NCI-H82 treated with DMSO at 0.1 percent for 48 hours (cell line): ENCODE data around the gene PDZRN4.
"Not testable (repeated sequence)": the region's sequence is repeated elsewhere in the genome, so short reads cannot be mapped to it uniquely, and the experiment has no call there.

ENCODE experiments used
- DNase-seq: peaks from one replicate; lab custom pipeline; 2025; ENCODE audit not compliant: unreplicated experiment; lab: John Stamatoyannopoulos, UW

PDZRN4 gene

GRCh38 chr12:41188058-41188840, at the start of gene PDZRN4:
TSS of gene PDZRN4 (plus strand) at chr12:41188320.
- no peak for DNase-seq

DNA sequence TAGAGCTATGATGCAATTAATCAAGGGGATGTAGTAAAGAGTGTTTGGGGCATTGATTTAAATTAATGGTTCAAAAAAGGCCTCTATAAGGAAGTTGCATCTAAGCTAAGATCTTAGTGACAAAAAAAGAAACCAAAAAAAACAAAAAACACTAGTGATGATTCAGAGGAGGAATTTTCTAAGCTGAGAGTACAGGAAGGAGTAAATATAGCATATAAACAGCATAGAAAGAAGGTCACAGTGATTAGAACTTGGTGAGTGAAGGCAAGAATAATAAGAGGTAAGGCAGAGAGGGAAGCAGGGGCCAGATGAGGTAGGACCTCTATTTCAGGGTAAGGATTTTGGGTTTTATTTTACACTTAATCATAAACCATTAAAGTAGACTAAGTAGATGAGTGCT, 48.0 kb upstream of the PDZRN4 start:
- DNase-seq = no peak

- no peak for DNase-seq
Measured at GRCh38 chr12:41141104-41141503, 47.0 kb upstream of the PDZRN4 start.

DNA sequence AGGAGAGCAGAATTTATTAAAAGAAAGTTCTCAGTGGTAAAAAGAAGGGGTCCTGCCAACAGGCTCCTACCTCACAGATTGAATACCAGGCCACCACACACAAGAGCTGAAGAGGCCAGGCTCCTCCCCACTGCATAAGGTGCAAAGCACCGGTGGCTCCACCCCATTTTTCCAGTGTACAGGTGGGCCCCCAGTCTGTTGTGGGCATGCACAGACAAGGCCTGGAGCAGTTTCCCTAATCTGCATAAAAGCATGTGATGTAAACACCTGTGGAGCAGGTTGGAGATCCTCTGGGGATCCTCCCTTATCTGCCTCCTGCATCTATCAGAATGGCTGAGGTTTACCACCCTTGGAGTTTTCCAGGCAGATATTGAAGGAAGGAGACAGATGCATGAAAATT, 45.7 kb upstream of the PDZRN4 start:
- no peak for DNase-seq

DNA sequence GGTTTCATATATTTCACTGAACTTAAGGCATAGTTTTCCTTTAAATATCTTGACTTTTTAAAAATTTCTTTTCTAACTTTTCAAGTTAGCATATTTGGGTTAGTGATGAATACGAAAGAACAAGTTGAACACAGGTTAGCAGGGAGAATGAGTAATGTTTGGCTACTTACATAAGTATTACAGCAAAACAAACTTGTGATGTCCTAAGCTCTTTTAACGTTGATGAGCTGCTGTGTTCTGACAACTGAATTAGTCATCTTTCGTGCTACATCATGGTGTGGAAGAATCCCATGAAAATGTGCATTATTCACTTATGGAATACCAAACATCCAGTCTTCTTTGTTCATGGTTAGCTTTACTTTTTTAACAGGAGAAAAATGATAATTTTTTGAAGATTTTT, 36.3 kb upstream of the PDZRN4 start:
- no peak for DNase-seq

DNA sequence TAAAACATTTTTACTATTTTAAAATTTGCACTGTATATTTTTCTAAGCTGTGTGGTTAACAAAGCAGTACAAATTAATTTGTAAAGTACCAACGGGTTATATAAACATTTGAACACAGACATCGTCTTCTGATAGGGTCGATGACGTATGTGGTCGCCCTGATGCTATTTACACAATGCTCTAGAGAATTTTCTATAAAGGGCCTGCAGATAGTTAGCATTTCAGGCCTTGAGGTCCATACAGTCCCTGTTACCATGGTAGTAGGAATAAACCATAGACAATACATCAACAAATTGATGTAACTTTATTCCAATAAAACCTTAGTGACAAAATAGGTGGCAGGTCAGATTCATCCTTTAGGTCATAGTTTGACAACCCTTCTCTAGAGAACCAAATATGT, 25.7 kb upstream of the PDZRN4 start:
- DNase-seq = no peak

DNA sequence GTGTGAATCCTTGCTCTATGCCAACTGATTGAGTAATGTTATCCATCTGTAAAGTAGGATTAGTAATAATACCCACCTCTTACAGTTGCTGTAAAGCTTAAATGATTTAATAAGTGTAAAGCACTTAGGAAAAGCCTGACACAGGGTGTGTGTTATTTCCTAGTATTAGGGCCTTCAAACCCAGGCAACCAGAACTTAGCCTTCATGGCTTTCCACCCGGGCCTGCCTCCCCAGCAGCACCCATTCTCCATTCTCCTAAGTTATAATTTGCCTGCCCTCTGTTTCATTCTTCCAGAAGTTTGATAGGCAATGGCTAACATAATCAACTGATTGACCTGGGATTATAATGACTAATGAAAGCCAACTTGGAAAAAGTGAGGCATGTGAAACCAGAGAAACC, 20.4 kb upstream of the PDZRN4 start:
- DNase-seq = no peak

GRCh38 chr12:41174602-41175001, 13.5 kb upstream of the PDZRN4 start:
- no peak for DNase-seq

- not testable (repeated sequence) for DNase-seq
Measured at GRCh38 chr12:41179507-41179906, 8.6 kb upstream of the PDZRN4 start.

GRCh38 chr12:41184864-41185263, 3.3 kb upstream of the PDZRN4 start:
- no peak for DNase-seq

DNA sequence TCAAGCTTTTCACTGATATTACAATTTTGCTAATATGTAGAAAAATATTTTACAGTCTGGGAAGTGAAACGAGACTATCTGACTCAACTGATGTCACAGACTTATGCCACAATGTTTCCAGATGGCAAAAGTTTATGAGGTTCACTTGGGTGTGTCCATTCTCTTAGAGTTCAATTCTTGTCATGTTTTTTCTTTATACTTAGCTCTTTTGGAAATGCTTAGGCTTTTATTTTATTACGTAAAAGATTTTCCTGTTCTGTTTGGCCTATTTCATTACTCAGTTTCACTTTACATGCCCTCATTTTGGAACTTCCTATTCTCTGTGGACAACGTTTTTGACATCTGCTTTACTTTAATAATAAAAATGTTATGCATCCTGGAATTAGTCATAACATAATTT, 2.1 kb upstream of the PDZRN4 start:
- no peak for DNase-seq

DNA sequence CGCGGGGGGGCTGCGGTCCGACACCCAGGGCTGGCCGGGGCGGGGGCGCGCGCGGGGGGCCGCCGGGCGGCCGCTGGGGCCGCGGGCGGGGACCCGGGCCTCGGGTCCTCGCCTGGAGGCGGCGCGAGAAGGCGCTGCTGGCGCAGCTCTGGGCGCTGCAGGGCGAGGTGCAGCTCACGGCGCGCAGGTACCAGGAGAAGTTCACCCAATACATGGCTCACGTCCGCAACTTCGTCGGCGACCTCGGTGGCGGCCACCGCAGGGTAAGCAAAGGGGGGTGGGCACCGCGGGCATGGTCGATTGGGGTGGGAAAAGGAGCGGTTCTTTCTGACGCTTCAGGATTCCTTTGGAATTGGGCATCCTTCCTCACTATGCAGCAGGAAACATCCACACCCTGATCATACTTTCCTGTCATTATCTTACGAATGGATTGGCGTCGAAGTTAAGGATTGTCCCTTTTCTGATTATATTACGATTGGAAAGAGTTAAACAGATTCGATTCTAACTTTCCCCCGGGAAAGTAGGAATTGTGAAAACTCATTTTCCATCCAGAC, 798 bp downstream of the PDZRN4 start:
- no peak for DNase-seq

- DNase-seq = no peak
Measured at GRCh38 chr12:41189395-41190251, 1.5 kb downstream of the PDZRN4 start.

- DNase-seq = peak; percentile 23
Measured at GRCh38 chr12:41190338-41190737, 2.2 kb downstream of the PDZRN4 start.

DNA sequence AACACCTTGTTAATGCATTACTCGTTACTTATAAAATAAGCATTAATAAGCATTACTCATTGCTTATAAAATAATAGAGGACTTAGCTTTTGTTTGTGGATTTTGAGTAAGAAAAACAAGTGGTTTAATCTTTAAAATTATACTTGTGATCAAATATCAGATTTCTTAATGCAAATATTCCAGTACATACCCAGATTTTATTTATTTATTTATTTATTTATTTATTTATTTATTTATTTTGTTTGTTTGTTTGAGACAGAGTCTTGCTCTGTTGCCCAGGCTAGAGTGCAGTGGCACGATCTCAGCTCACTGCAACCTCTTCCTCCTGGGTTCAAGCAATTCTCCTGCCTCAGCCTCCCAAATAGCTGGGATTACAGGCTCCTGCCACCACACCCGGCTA, 3.4 kb downstream of the PDZRN4 start:
- DNase-seq = not testable (repeated sequence)

- DNase-seq = no peak
Measured at GRCh38 chr12:41193311-41193710, 5.2 kb downstream of the PDZRN4 start.

DNA sequence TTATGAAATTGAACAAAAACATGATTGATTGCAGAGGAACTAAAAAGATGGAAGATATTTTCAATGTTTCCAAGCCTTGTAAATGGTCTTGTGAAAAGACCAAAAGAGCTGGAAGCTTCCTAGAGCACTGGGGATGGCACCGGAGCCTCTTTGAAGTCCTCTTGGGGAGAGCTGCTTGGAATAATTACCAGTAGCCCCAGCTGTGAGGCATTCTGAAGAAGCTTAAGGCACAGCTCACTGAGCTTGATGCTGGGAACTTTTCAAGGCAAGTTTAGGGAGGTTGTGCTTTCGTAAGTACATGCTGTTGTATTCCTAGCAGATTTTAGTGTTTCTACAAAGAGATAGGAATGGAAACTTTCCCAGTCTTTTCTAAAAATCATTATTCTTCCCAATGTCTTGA, 13.9 kb downstream of the PDZRN4 start:
- DNase-seq = peak; percentile 91

DNA sequence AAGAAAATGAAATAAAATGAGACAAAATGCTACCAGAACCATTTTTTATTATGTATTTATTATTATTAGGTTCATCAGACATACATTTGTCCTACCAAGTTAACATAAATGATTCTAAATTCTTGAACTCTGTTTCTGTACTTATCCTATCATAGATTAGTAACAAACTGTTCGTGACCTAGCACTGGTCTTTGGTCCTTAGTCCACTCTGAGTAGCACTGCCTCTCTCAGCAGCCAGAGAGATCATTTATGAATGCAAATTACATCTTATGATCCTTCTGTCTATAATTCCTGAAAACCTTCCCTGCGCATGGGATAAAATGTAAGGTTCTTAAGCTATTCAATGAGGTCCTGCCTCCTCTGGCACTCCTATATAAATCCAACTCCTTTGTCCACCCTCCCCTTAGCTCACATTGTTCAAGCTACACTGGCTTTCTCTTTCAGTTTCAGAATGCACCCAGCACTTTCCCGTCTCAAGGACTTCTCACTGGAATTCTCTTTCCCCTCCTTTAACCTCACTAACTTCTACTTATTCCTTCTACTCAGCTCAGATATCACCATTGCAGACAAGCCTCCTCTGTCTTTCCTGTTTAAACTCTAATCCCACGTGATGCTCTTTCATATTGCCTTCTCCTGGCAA, 17.1 kb downstream of the PDZRN4 start:
- DNase-seq = no peak

GRCh38 chr12:41206298-41206697, 18.2 kb downstream of the PDZRN4 start:
- DNase-seq = no peak

DNA sequence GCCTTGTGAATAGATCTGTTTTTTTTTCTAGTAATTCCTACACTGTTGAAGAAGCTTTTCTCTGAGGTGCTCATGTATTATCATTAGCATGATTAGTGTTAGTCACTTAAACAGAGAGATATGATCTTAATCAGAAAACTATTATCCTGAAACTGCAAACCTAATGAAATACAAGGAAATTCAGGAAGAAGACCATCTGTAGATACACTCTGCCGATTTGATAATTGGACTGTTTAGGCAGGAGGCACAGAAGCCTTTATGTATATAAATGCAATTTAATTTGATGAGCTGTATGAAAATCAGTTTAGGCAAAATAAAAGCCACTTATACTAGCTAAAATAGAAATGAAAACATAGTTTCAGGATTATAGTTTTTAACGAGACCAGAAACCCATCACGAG, 23.3 kb downstream of the PDZRN4 start:
- DNase-seq = no peak

- peak; percentile 36 for DNase-seq
Measured at GRCh38 chr12:41212625-41213024, 24.5 kb downstream of the PDZRN4 start.
